Effector memory CD4-positive, alpha-beta T cell (primary cell): Measurements from ENCODE around the gene TXNRD3.

Experiments
- DNase-seq, 3 donors: peaks; one replicate each; pipeline ENCODE4 v3.0.0-alpha.2; 2020
- H3K27ac ChIP-seq: 2 replicates; pipeline ENCODE4 v1.7.0; 2013; ENCODE audit warnings: mild to moderate bottlenecking, low read length, moderate library complexity; ENCODE audit not compliant: insufficient read depth, poor library complexity, severe bottlenecking
- H3K27me3 ChIP-seq: replicated peaks from 2 replicates; pipeline ENCODE4 v1.7.0; 2013; ENCODE audit warnings: mild to moderate bottlenecking, low read length; ENCODE audit not compliant: insufficient read depth, control insufficient read depth, poor library complexity, severe bottlenecking
- H3K36me3 ChIP-seq: 2 replicates; pipeline ENCODE4 v1.7.0; 2013; ENCODE audit warnings: mild to moderate bottlenecking, low read length, moderate library complexity; ENCODE audit not compliant: control insufficient read depth, insufficient read depth
- H3K4me1 ChIP-seq: 2 replicates; pipeline ENCODE4 v1.7.0; 2013; ENCODE audit warnings: low read length, mild to moderate bottlenecking; ENCODE audit not compliant: control insufficient read depth, insufficient read depth, poor library complexity, severe bottlenecking
- H3K4me3 ChIP-seq: 2 replicates; pipeline ENCODE4 v1.7.0; 2013; ENCODE audit warnings: low read length, low read depth, mild to moderate bottlenecking; ENCODE audit not compliant: insufficient read depth, poor library complexity, severe bottlenecking
- H3K9me3 ChIP-seq: 2 replicates; pipeline ENCODE4 v1.7.0; 2013; ENCODE audit warnings: mild to moderate bottlenecking, low read length, moderate library complexity; ENCODE audit not compliant: control insufficient read depth

The TXNRD3 gene

GRCh38 chr3:126557415-126557745 lies 97.5 kb downstream of the TXNRD3 start:
- Histone ChIP-seq H3K4me1 (no peaks in the 10 kb centered on the region), H3K4me3 (no peak overlapping the region), H3K36me3 (no peaks in the 10 kb centered on the region), H3K27ac (no peak overlapping the region), H3K9me3 (no peaks in the 10 kb centered on the region), H3K27me3 (no peaks in the 10 kb centered on the region)
- DNase-seq: no peak
